H1 (cell line): Measurements from ENCODE around the gene PSPH. TPM values are rescaled to one million over a fixed set of nuclear protein-coding genes. Genes with fewer than 3 reads are reported as not detected.

Experiments
- BCL11A ChIP-seq, 2 experiments: IDR thresholded peaks; one replicate each; pipeline ENCODE4 v1.6.1; 2011; ENCODE audit warnings: low read depth in 2 of 2, low read length in 2 of 2, mild to moderate bottlenecking in 2 of 2
- BRCA1 ChIP-seq: IDR thresholded peaks from 2 replicates; pipeline ENCODE4 v1.6.1; 2012; ENCODE audit warnings: low read depth, low read length, improper control_type of control experiment
- CBX8 ChIP-seq: fragments of 300-800, 300-1000 bp; sonication (generic); IDR thresholded peaks from 2 replicates; pipeline ENCODE4 v1.7.1; 2016; ENCODE audit warnings: low read depth, low read length, borderline replicate concordance
- EGR1 ChIP-seq: IDR thresholded peaks from 2 replicates; pipeline ENCODE4 v1.6.1; 2011; ENCODE audit warnings: low read depth, low read length, borderline replicate concordance
- GTF2F1 ChIP-seq: IDR thresholded peaks from 2 replicates; pipeline ENCODE4 v1.6.1; 2012; ENCODE audit warnings: low read depth, low read length, improper control_type of control experiment, borderline replicate concordance
- NANOG ChIP-seq: IDR thresholded peaks from 2 replicates; pipeline ENCODE4 v1.6.1; 2011; ENCODE audit warnings: low read length, low read depth, mild to moderate bottlenecking, inconsistent platforms; ENCODE audit not compliant: insufficient read depth, poor library complexity, severe bottlenecking
- SIN3A ChIP-seq, 2 experiments: IDR thresholded peaks in 1 of 2; conservative IDR thresholded peaks in 1 of 2; 2 replicates each; pipeline ENCODE4 v1.6.1; 2011 to 2012; ENCODE audit warnings: low read length in 2 of 2, improper control_type of control experiment in 1 of 2, low read depth in 1 of 2, mild to moderate bottlenecking in 1 of 2
- SIRT6 ChIP-seq: IDR thresholded peaks from one replicate; pipeline ENCODE4 v1.7.1; 2012; ENCODE audit warnings: low read length, inconsistent platforms
- TBP ChIP-seq: IDR thresholded peaks from 2 replicates; pipeline ENCODE4 v1.6.1; 2011; ENCODE audit warnings: low read depth, low read length, improper control_type of control experiment
- polyA plus RNA-seq, 7 experiments: library from polyadenylated mRNA; depleted of rRNA in 3 of 7; stranded (reverse) in 5 of 7; unstranded in 2 of 7; fragments of >200 nt in 5 of 7; fragments of 200-250 nt in 2 of 7; gene quantifications; 1 replicate in 5 of 7; 2 replicates in 1 of 7; 4 replicates in 1 of 7; pipeline versions ENCODE4 v1.2.1 to v1.2.3, GENCODE V29; 2011 to 2013; ENCODE audit warnings: missing spikeins in 2 of 7, mixed read lengths in 2 of 7
- total RNA-seq: library from RNA; stranded (reverse); fragmentation: NEBNext Ultra II Directional; extraction: Animal tissue kit (Norgen Biotek cat#: 25700); gene quantifications from 2 replicates; pipeline ENCODE4 v1.2.1, GENCODE V29; 2021

The PSPH gene
- total and polyA plus RNA-seq, 2 of the 8 experiments (the other 6 are each of a cell fraction or from before 2014, with no cell fraction given): 31.0 to 64.8 TPM

GRCh38 chr7:56030340-56030739 lies 20.9 kb downstream of the PSPH start (continued):
- no peak for TF ChIP-seq SIN3A (conservative IDR thresholded peaks at IDR 0.05 in 1 of 2, IDR thresholded peaks at IDR 0.05 in 1 of 2; ENCODE audit: low read depth in 1 of 2, low read length in 2 of 2)
- TF ChIP-seq TBP: no peak
- no peak for TF ChIP-seq EGR1
- no peak for TF ChIP-seq GTF2F1
- TF ChIP-seq NANOG: no peak
- TF ChIP-seq BCL11A (IDR thresholded peaks at IDR 0.05; ENCODE audit: low read depth in 2 of 2, low read length in 2 of 2): no peak
- TF ChIP-seq BRCA1: no peak
- TF ChIP-seq CBX8: no peak
- TF ChIP-seq SIRT6: no peak
